ENCODE measurements around the gene ARMC9. TPM values are rescaled to one million over a fixed set of nuclear protein-coding genes. Genes with fewer than 3 reads are reported as not detected.
"Not testable (repeated sequence)": the region's sequence is repeated elsewhere in the genome, so short reads cannot be mapped to it uniquely, and the experiment has no call there.

The ARMC9 gene
- total RNA-seq, 6 donors from 2014 or later, result 26.7 to 145 (median 61.0) TPM

GRCh38 chr2:231300722-231301076 lies 102.3 kb downstream of the ARMC9 start:
- Histone ChIP-seq H3K36me3 (no peaks in the 10 kb centered on the region), H3K27me3 (no peaks in the 10 kb centered on the region), H3K4me3 (no peak overlapping the region), H3K4me1 (peaks cover 17 to 31% (median 28%) of the 10 kb centered on the region in 4 donors), H3K27ac (peak overlapping the region in 3 of 4 donors; percentile 55 to 70 (median 69)), H3K9me3 (no peaks in the 10 kb centered on the region)
- TF ChIP-seq POLR2A (IDR thresholded peaks at IDR 0.05) (no peak), POLR2AphosphoS5 (IDR thresholded peaks at IDR 0.05) (no peak), EP300 (IDR thresholded peaks at IDR 0.05) (no peak), CTCF (IDR thresholded peaks at IDR 0.05) (no peak)
- DNase-seq, result no peak
- ATAC-seq (ENCODE audit: low FRiP score in 2 of 2), result peak in 1 of 2 donors; percentile 6
- 59 to 74% methylated on average over 3 of the region's 3 CpGs for WGBS, 2 donors

- 74 to 83% methylated on average over 6 of the region's 6 CpGs for WGBS, 2 donors
- ATAC-seq (ENCODE audit: low FRiP score in 2 of 2); H3K36me3 ChIP-seq; DNase-seq; H3K27ac ChIP-seq; H3K4me3 ChIP-seq; H3K27me3 ChIP-seq; H3K9me3 ChIP-seq: not testable (repeated sequence)
- peaks cover 12 to 38% (median 21%) of the 10 kb centered on the region in 4 donors for H3K4me1 ChIP-seq
Measured at GRCh38 chr2:231304259-231304658, 105.8 kb downstream of the ARMC9 start.

DNA sequence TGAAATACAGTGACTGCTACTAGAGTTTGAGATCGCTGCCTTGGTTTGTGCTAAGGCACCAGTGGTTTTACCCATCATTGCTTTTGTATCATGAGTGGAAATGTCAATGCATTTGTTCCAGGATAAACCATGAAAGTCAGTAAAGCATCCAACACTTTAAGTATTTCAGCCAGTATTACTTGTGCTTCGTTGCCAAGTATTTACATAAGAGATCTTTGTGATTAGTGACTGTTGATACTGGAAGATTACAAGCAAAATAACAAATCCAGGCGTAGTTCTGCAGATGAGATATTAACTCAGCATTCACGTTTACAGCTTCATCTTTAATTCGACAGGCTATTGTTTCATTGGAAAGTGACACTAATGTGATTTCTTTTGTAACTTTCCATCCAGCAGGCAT lies 106.8 kb downstream of the ARMC9 start:
- ATAC-seq (ENCODE audit: low FRiP score in 2 of 2) (no peak), DNase-seq (no peak)
- peaks cover 6 to 29% (median 14%) of the 10 kb centered on the region in 4 donors for H3K4me1 ChIP-seq
- H3K9me3 ChIP-seq, result no peaks in the 10 kb centered on the region
- H3K27ac ChIP-seq, result no peak overlapping the region
- no peaks in the 10 kb centered on the region for H3K27me3 ChIP-seq
- WGBS, 2 donors, result 59 to 67% methylated on average over 5 of the region's 5 CpGs
- H3K36me3 ChIP-seq, result no peaks in the 10 kb centered on the region
- no peak for TF ChIP-seq POLR2A (IDR thresholded peaks at IDR 0.05)
- TF ChIP-seq EP300 (IDR thresholded peaks at IDR 0.05), result peak in 1 of 4 donors; percentile 17
- H3K4me3 ChIP-seq, result no peak overlapping the region

GRCh38 chr2:231306791-231307393 lies 108.5 kb downstream of the ARMC9 start:
- ATAC-seq (ENCODE audit: low FRiP score in 2 of 2) (peak; percentile 66 to 89), DNase-seq (peak in 1 of 2 donors; percentile 87)
- TF ChIP-seq POLR2A (IDR thresholded peaks at IDR 0.05), result peak in 1 of 4 donors; percentile 30
- no peak for TF ChIP-seq CTCF (IDR thresholded peaks at IDR 0.05)
- peak in 1 of 2 donors; percentile 14 for TF ChIP-seq POLR2AphosphoS5 (IDR thresholded peaks at IDR 0.05)
- peak in 1 of 4 donors; percentile 61 for TF ChIP-seq EP300 (IDR thresholded peaks at IDR 0.05)
- no peaks in the 10 kb centered on the region for H3K9me3 ChIP-seq
- H3K4me3 ChIP-seq, result no peak overlapping the region
- WGBS, 2 donors, result 45 to 73% methylated on average over 6 of the region's 6 CpGs
- no peaks in the 10 kb centered on the region for H3K27me3 ChIP-seq
- H3K4me1 ChIP-seq, result peaks cover 0 to 19% (median 2%) of the 10 kb centered on the region in 4 donors
- H3K36me3 ChIP-seq, result no peaks in the 10 kb centered on the region
- peak overlapping the region in 1 of 4 donors; percentile 20 for H3K27ac ChIP-seq

- Histone ChIP-seq H3K9me3 (no peaks in the 10 kb centered on the region), H3K27ac (no peak overlapping the region), H3K27me3 (no peaks in the 10 kb centered on the region), H3K4me1 (peaks cover 0 to 19% (median 2%) of the 10 kb centered on the region in 4 donors), H3K4me3 (no peak overlapping the region), H3K36me3 (no peaks in the 10 kb centered on the region)
- whole genome bisulfite sequencing, 2 donors, result 93 to 94% methylated on average over 6 of the region's 6 CpGs
- no peak for DNase-seq
- no peak for TF ChIP-seq POLR2A (IDR thresholded peaks at IDR 0.05)
- no peak for TF ChIP-seq CTCF (IDR thresholded peaks at IDR 0.05)
- no peak for TF ChIP-seq EP300 (IDR thresholded peaks at IDR 0.05)
- no peak for TF ChIP-seq POLR2AphosphoS5 (IDR thresholded peaks at IDR 0.05)
- ATAC-seq (ENCODE audit: low FRiP score in 2 of 2), result no peak
Measured at GRCh38 chr2:231308219-231308618, 109.8 kb downstream of the ARMC9 start.

Data from upper lobe of left lung (tissue), 6 donors.